H9 (cell line): Measurements from ENCODE around the gene DLEC1. TPM values are rescaled to one million over a fixed set of nuclear protein-coding genes. Genes with fewer than 3 reads are reported as not detected.

ENCODE experiments used
- DNase-seq: peaks from one replicate; pipeline ENCODE4 v3.0.0-alpha.2; 2017
- H2AFZ ChIP-seq: one replicate; pipeline ENCODE4 v1.6.1; 2013; ENCODE audit warnings: mild to moderate bottlenecking, low read length, control low read depth, moderate library complexity
- H2AK5ac ChIP-seq: 2 replicates; pipeline ENCODE4 v1.6.1; 2013; ENCODE audit warnings: low read length, control low read depth, mixed read lengths; ENCODE audit not compliant: insufficient read length
- H2BK120ac ChIP-seq: one replicate; pipeline ENCODE4 v1.6.1; 2013; ENCODE audit warnings: low read depth, mild to moderate bottlenecking, low read length, control low read depth, inconsistent platforms; ENCODE audit not compliant: poor library complexity, severe bottlenecking
- H2BK12ac ChIP-seq: 2 replicates; pipeline ENCODE4 v1.6.1; 2013; ENCODE audit warnings: low read length, control low read depth, mixed read lengths, low read depth; ENCODE audit not compliant: insufficient read length
- H2BK15ac ChIP-seq: 2 replicates; pipeline ENCODE4 v1.6.1; 2013; ENCODE audit warnings: low read depth, low read length, control low read depth
- H2BK20ac ChIP-seq: one replicate; pipeline ENCODE4 v1.6.1; 2013; ENCODE audit warnings: low read depth, mild to moderate bottlenecking, low read length, control low read depth, inconsistent platforms; ENCODE audit not compliant: poor library complexity, severe bottlenecking
- H2BK5ac ChIP-seq: 2 replicates; pipeline ENCODE4 v1.6.1; 2013; ENCODE audit warnings: low read length, control low read depth, mixed read lengths; ENCODE audit not compliant: insufficient read length
- H3K14ac ChIP-seq: 2 replicates; pipeline ENCODE4 v1.6.1; 2013; ENCODE audit warnings: low read length, control low read depth; ENCODE audit not compliant: insufficient read depth
- H3K18ac ChIP-seq: 2 replicates; pipeline ENCODE4 v1.6.1; 2013; ENCODE audit warnings: low read depth, mild to moderate bottlenecking, mixed read lengths, low read length, control low read depth; ENCODE audit not compliant: insufficient read length
- H3K23ac ChIP-seq: 2 replicates; pipeline ENCODE4 v1.6.1; 2013; ENCODE audit warnings: low read length, control low read depth, mixed read lengths, low read depth; ENCODE audit not compliant: insufficient read length
- H3K23me2 ChIP-seq: 2 replicates; pipeline ENCODE4 v1.6.1; 2013; ENCODE audit warnings: low read depth, mild to moderate bottlenecking, mixed read lengths, low read length, control low read depth; ENCODE audit not compliant: insufficient read length, poor library complexity, severe bottlenecking
- H3K27ac ChIP-seq: 2 replicates; pipeline ENCODE4 v1.5.1; 2013; ENCODE audit warnings: low read length, control low read depth, mixed read lengths, low read depth; ENCODE audit not compliant: insufficient read length
- H3K27me3 ChIP-seq: 2 replicates; pipeline ENCODE4 v1.6.1; 2013; ENCODE audit warnings: low read length, control low read depth, inconsistent platforms; ENCODE audit not compliant: insufficient read depth
- H3K4ac ChIP-seq: 2 replicates; pipeline ENCODE4 v1.6.1; 2013; ENCODE audit warnings: low read depth, mild to moderate bottlenecking, control low read depth, inconsistent platforms, low read length, moderate library complexity
- H3K4me1 ChIP-seq: 2 replicates; pipeline ENCODE4 v1.6.1; 2013; ENCODE audit warnings: low read length, control low read depth, inconsistent platforms; ENCODE audit not compliant: insufficient read depth
- H3K4me2 ChIP-seq: 2 replicates; pipeline ENCODE4 v1.6.1; 2013; ENCODE audit warnings: low read length, control low read depth, mixed read lengths; ENCODE audit not compliant: insufficient read length, insufficient read depth
- H3K56ac ChIP-seq: 2 replicates; pipeline ENCODE4 v1.6.1; 2013; ENCODE audit warnings: low read depth, mild to moderate bottlenecking, mixed read lengths, low read length, control low read depth; ENCODE audit not compliant: insufficient read length
- H3K79me1 ChIP-seq: 2 replicates; pipeline ENCODE4 v1.6.1; 2013; ENCODE audit warnings: low read depth, mild to moderate bottlenecking, moderate library complexity, low read length, control low read depth, inconsistent platforms; ENCODE audit not compliant: insufficient read depth, poor library complexity, severe bottlenecking
- H3K79me2 ChIP-seq: 2 replicates; pipeline ENCODE4 v1.6.1; 2013; ENCODE audit warnings: low read length, control low read depth, inconsistent platforms; ENCODE audit not compliant: insufficient read depth
- H3K9ac ChIP-seq: 2 replicates; pipeline ENCODE4 v1.6.1; 2013; ENCODE audit warnings: low read length, control low read depth, mixed read lengths; ENCODE audit not compliant: insufficient read length; ENCODE audit errors: extremely low read depth
- H3K9me3 ChIP-seq: one replicate; pipeline ENCODE4 v1.6.1; 2013; ENCODE audit warnings: low read depth, low read length, inconsistent platforms; ENCODE audit not compliant: control insufficient read depth
- H3T11ph ChIP-seq: one replicate; pipeline ENCODE4 v1.6.1; 2013; ENCODE audit warnings: mild to moderate bottlenecking, low read length, control low read depth, inconsistent platforms
- H4K20me1 ChIP-seq: one replicate; pipeline ENCODE4 v1.6.1; 2013; ENCODE audit not compliant: control insufficient read depth, insufficient read length, insufficient read depth
- H4K5ac ChIP-seq: 2 replicates; pipeline ENCODE4 v1.6.1; 2013; ENCODE audit warnings: low read depth, mild to moderate bottlenecking, mixed read lengths, low read length, control low read depth; ENCODE audit not compliant: insufficient read length
- H4K8ac ChIP-seq: replicated peaks from 2 replicates; pipeline ENCODE4 v1.6.1; 2013; ENCODE audit warnings: low read length, control low read depth, mixed read lengths, low read depth; ENCODE audit not compliant: insufficient read length
- H4K91ac ChIP-seq: 2 replicates; pipeline ENCODE4 v1.6.1; 2013; ENCODE audit warnings: low read depth, mild to moderate bottlenecking, moderate library complexity, mixed read lengths, low read length, control low read depth; ENCODE audit not compliant: insufficient read length
- H3K27ac Mint-ChIP-seq, 3 experiments: 2 replicates in 2 of 3; 3 replicates in 1 of 3; pipeline ENCODE4 v1.8.0; 2020 to 2021; ENCODE audit warnings: mixed read lengths in 3 of 3, mild to moderate bottlenecking in 1 of 3, moderate library complexity in 1 of 3
- H3K27me3 Mint-ChIP-seq: 2 replicates; pipeline ENCODE4 v1.8.0; 2021; ENCODE audit warnings: low read depth, mild to moderate bottlenecking, moderate library complexity, mixed read lengths
- H3K36me3 Mint-ChIP-seq, 3 experiments: 2 replicates in 2 of 3; 3 replicates in 1 of 3; pipeline ENCODE4 v1.8.0; 2020 to 2021; ENCODE audit warnings: low read depth in 3 of 3, mixed read lengths in 3 of 3; ENCODE audit not compliant: insufficient read depth in 1 of 3
- H3K4me1 Mint-ChIP-seq, 2 experiments: 2 replicates each; pipeline ENCODE4 v1.8.0; 2020; ENCODE audit warnings: mixed read lengths in 2 of 2
- H3K4me3 Mint-ChIP-seq, 2 experiments: 2 replicates in 1 of 2; 3 replicates in 1 of 2; pipeline ENCODE4 v1.8.0; 2020 to 2021; ENCODE audit warnings: mild to moderate bottlenecking in 2 of 2, mixed read lengths in 2 of 2, moderate library complexity in 1 of 2
- H3K9me3 Mint-ChIP-seq, 2 experiments: 2 replicates in 1 of 2; 3 replicates in 1 of 2; pipeline ENCODE4 v1.8.0; 2020; ENCODE audit warnings: mild to moderate bottlenecking in 2 of 2, mixed read lengths in 2 of 2, moderate library complexity in 1 of 2
- CTCF ChIP-seq: fragments of 200-600 bp; sonication (generic); conservative IDR thresholded peaks from 3 replicates; pipeline ENCODE4 v1.8.0; 2021; ENCODE audit warnings: antibody characterized with exemption, mild to moderate bottlenecking
- WGBS: extraction: QIAGEN DNeasy Blood & Tissue Kit; methylation state at CpG from one replicate; pipeline ENCODE4 v1.1.7; 2013; ENCODE audit warnings: missing lambda C conversion rate, low lambda C conversion rate, mixed read lengths; ENCODE audit not compliant: insufficient read length; ENCODE audit errors: extremely low coverage; 5-methylcytosine and 5-hydroxymethylcytosine counted together
- total RNA-seq: library from RNA; stranded (reverse); gene quantifications from 2 replicates; pipeline ENCODE4 v1.2.1, GENCODE V29; 2021

Gene DLEC1
- total RNA-seq, 1 experiment from 2014 or later, result 2.1 TPM

GRCh38 chr3:38026856-38027255 is 12.2 kb upstream of the DLEC1 start:
- Mint-ChIP-seq H3K27me3 (peaks cover 52% of the 10 kb centered on the region), H3K27ac (no peak overlapping the region), H3K9me3 (no peaks in the 10 kb centered on the region; a peak in 1 of 5 replicates), H3K36me3 (no peaks in the 10 kb centered on the region; a peak in 2 of 7 replicates), H3K4me1 (peaks cover 17 to 23% of the 10 kb centered on the region in 2 experiments), H3K4me3 (no peak overlapping the region)
- H4K91ac ChIP-seq, result no peak overlapping the region
- peaks cover 10% of the 10 kb centered on the region for H3K23me2 ChIP-seq
- H3T11ph ChIP-seq, result no peak overlapping the region
- no peaks in the 10 kb centered on the region for H3K4me1 ChIP-seq
- H4K20me1 ChIP-seq, result no peaks in the 10 kb centered on the region
- no peak overlapping the region for H2BK120ac ChIP-seq
- H3K23ac ChIP-seq, result no peak overlapping the region
- H2BK12ac ChIP-seq, result no peak overlapping the region
- no peak overlapping the region for H3K18ac ChIP-seq
- no peaks in the 10 kb centered on the region for H3K79me2 ChIP-seq
- no peak overlapping the region for H3K4ac ChIP-seq
- no peak overlapping the region for H3K56ac ChIP-seq
- no peak overlapping the region for H3K9ac ChIP-seq
- H4K8ac ChIP-seq, result no peak overlapping the region
- WGBS, result no CpG with 5 or more reads among the region's 4 CpGs
- H3K4me2 ChIP-seq, result no peak overlapping the region
- no peak overlapping the region for H2AFZ ChIP-seq
- no peak overlapping the region for H2BK20ac ChIP-seq
- peaks cover 19% of the 10 kb centered on the region; the same call in 1 of the 2 replicates for H3K27me3 ChIP-seq
- H3K9me3 ChIP-seq, result no peaks in the 10 kb centered on the region
- no peak overlapping the region for H2BK15ac ChIP-seq
- no peak overlapping the region for H2BK5ac ChIP-seq
- no peak for DNase-seq
- no peaks in the 10 kb centered on the region for H3K79me1 ChIP-seq
- H3K14ac ChIP-seq, result no peak overlapping the region
- no peak overlapping the region for H2AK5ac ChIP-seq
- no peak overlapping the region for H4K5ac ChIP-seq
- H3K27ac ChIP-seq, result no peak overlapping the region
- no peak for TF ChIP-seq CTCF
